GM23248 (cell line): ENCODE results near the gene ITLN1. TPM values are rescaled to one million over a fixed set of nuclear protein-coding genes. Genes with fewer than 3 reads are reported as not detected.
"Not testable (repeated sequence)": the region's sequence is repeated elsewhere in the genome, so short reads cannot be mapped to it uniquely, and the experiment has no call there.

Experiments
- DNase-seq: peaks from one replicate; pipeline ENCODE4 v3.0.0-alpha.2; 2015
- H2AFZ ChIP-seq: fragments of 200-600 bp; sonication (generic); 2 replicates; pipeline ENCODE4 v1.6.1; 2016; ENCODE audit warnings: antibody characterized with exemption
- H3F3A ChIP-seq: fragments of 200-600 bp; sonication (generic); 2 replicates; pipeline ENCODE4 v1.6.1; 2016; ENCODE audit warnings: mild to moderate bottlenecking, antibody characterized with exemption, mixed run types; ENCODE audit not compliant: insufficient read depth
- H3K27ac ChIP-seq: fragments of 200-600 bp; sonication (generic); 2 replicates; pipeline ENCODE4 v1.5.1; 2016; ENCODE audit warnings: mild to moderate bottlenecking
- H3K27me3 ChIP-seq: fragments of 200-600 bp; sonication (generic); replicated peaks from 2 replicates; pipeline ENCODE4 v1.6.1; 2016; ENCODE audit warnings: mild to moderate bottlenecking; ENCODE audit not compliant: insufficient read depth
- H3K36me3 ChIP-seq: fragments of 200-600 bp; sonication (generic); 2 replicates; pipeline ENCODE4 v1.6.1; 2016; ENCODE audit warnings: low read depth, mild to moderate bottlenecking
- H3K4me1 ChIP-seq: fragments of 200-600 bp; sonication (generic); 2 replicates; pipeline ENCODE4 v1.6.1; 2016; ENCODE audit warnings: mild to moderate bottlenecking; ENCODE audit not compliant: insufficient read depth
- H3K4me2 ChIP-seq: fragments of 200-600 bp; sonication (generic); one replicate; pipeline ENCODE4 v1.6.1; 2016; ENCODE audit warnings: mild to moderate bottlenecking; ENCODE audit not compliant: unreplicated experiment
- H3K4me3 ChIP-seq: fragments of 200-600 bp; sonication (generic); 2 replicates; pipeline ENCODE4 v1.5.1; 2016; ENCODE audit warnings: mild to moderate bottlenecking
- H3K79me2 ChIP-seq: fragments of 200-600 bp; sonication (generic); 2 replicates; pipeline ENCODE4 v1.6.1; 2016; ENCODE audit warnings: mild to moderate bottlenecking; ENCODE audit not compliant: insufficient read depth
- H3K9ac ChIP-seq: fragments of 200-600 bp; sonication (generic); 2 replicates; pipeline ENCODE4 v1.6.1; 2016; ENCODE audit warnings: mild to moderate bottlenecking
- H3K9me2 ChIP-seq: fragments of 200-600 bp; sonication (generic); 2 replicates; pipeline ENCODE4 v1.6.1; 2016; ENCODE audit warnings: mixed run types, mild to moderate bottlenecking, moderate library complexity; ENCODE audit not compliant: insufficient read depth
- H3K9me3 ChIP-seq: fragments of 200-600 bp; sonication (generic); one replicate; pipeline ENCODE4 v1.6.1; 2017; ENCODE audit warnings: low read depth
- H4K20me1 ChIP-seq: fragments of 200-600 bp; sonication (generic); 2 replicates; pipeline ENCODE4 v1.6.0; 2016; ENCODE audit not compliant: insufficient read depth
- EZH2 ChIP-seq: fragments of 200-600 bp; sonication (generic); IDR thresholded peaks from 2 replicates; pipeline ENCODE4 v1.6.1; 2018; ENCODE audit warnings: antibody characterized with exemption, mild to moderate bottlenecking; ENCODE audit not compliant: insufficient read depth, poor library complexity, severe bottlenecking
- EZH2phosphoT487 ChIP-seq: fragments of 200-600 bp; sonication (generic); IDR thresholded peaks from 2 replicates; pipeline ENCODE4 v1.6.1; 2018; ENCODE audit warnings: antibody characterized with exemption, moderate library complexity, mild to moderate bottlenecking, low read depth; ENCODE audit not compliant: insufficient read depth
- WGBS, 2 experiments: methylation state at CpG; one replicate each; pipeline ENCODE4 v1.1.6; 2015 to 2017; ENCODE audit warnings: low lambda C conversion rate in 2 of 2, low coverage in 1 of 2; ENCODE audit errors: missing lambda C conversion rate in 2 of 2; 5-methylcytosine and 5-hydroxymethylcytosine counted together
- in situ Hi-C: fragments of 300-500 bp; cut with MboI; formaldehyde crosslinking; loops from 2 replicates; pipeline ENCODE4 v1.15.0; 2020
- polyA plus RNA-seq: library from polyadenylated mRNA; unstranded; fragments of >200 nt; fragmentation: Nextera tagmentation; extraction: Ambion mirVana; gene quantifications from 2 replicates; pipeline ENCODE4 v1.2.1, GENCODE V29; 2016
- total RNA-seq: library from RNA; depleted of rRNA; stranded (reverse); fragments of >200 nt; shearing (Covaris generic); gene quantifications from 2 replicates; pipeline ENCODE4 v1.2.3, GENCODE V29; 2014

The ITLN1 gene
- total and polyA plus RNA-seq, 2 experiments from 2014 or later: not detected

DNA sequence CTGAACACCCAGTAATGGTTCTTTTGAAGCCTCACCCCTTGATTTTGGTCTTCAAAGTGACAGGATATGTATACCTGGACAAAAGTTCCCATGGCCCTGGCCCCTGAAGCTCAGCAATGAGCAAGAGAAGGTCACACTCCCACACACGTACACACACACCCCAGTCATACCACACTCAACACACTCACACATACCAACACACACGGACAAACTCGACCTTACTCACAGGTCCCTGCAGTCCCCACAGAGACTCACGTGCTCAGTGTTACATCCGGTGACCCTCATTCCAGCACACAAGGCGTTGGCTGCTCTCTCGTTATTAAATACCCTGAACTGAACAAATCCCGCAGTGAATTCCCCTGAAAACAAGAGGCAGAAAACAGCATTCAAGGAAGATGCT, 5.9 kb downstream of the ITLN1 start:
- H3K36me3 ChIP-seq: no peaks in the 10 kb centered on the region
- H3K4me3 ChIP-seq: no peak overlapping the region
- H3K4me2 ChIP-seq: no peak overlapping the region
- no peak overlapping the region for H3K27ac ChIP-seq
- H3F3A ChIP-seq: no peaks in the 10 kb centered on the region
- H3K79me2 ChIP-seq: no peaks in the 10 kb centered on the region
- H3K9me2 ChIP-seq: no peaks in the 10 kb centered on the region
- H2AFZ ChIP-seq: no peak overlapping the region
- H3K9me3 ChIP-seq: no peaks in the 10 kb centered on the region
- 20 to 22% methylated on average over 8 of the region's 8 CpGs for WGBS, 2 experiments
- in situ Hi-C loops: no loop called here
- no peaks in the 10 kb centered on the region for H3K27me3 ChIP-seq
- TF ChIP-seq EZH2 (no peak), EZH2phosphoT487 (no peak)
- H3K4me1 ChIP-seq: no peaks in the 10 kb centered on the region
- no peak for DNase-seq
- H3K9ac ChIP-seq: no peak overlapping the region
- H4K20me1 ChIP-seq: no peaks in the 10 kb centered on the region

DNA sequence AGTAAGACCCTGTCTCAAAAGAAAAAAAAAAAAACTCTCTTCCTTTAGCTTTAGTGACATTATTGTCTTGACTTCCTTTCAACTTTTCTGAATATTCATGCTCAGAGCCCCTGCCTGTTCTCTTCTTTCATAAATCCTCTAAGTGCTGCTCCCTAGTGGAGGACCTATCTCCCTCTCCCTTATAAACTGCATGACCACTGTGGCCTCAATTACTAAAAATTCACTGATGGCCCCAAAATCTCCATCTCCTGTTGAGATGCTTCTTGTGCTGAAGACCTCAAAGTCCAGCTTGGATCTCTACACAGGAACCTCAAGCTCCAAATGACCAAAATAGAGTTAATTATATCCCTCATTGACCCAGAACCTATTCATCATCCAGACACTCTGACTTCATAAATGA, 7.8 kb downstream of the ITLN1 start:
- H2AFZ ChIP-seq: no peak overlapping the region
- H3K36me3 ChIP-seq: no peaks in the 10 kb centered on the region
- no peaks in the 10 kb centered on the region for H3F3A ChIP-seq
- H3K4me3 ChIP-seq: no peak overlapping the region
- H3K9ac ChIP-seq: no peak overlapping the region
- no peaks in the 10 kb centered on the region for H3K9me3 ChIP-seq
- H4K20me1 ChIP-seq: no peaks in the 10 kb centered on the region; the same call in 1 of the 2 replicates
- TF ChIP-seq EZH2phosphoT487 (no peak), EZH2 (no peak)
- no peaks in the 10 kb centered on the region for H3K79me2 ChIP-seq
- no peaks in the 10 kb centered on the region for H3K4me1 ChIP-seq
- no peak for DNase-seq
- H3K4me2 ChIP-seq: no peak overlapping the region
- no peaks in the 10 kb centered on the region for H3K9me2 ChIP-seq
- no peaks in the 10 kb centered on the region for H3K27me3 ChIP-seq
- H3K27ac ChIP-seq: no peak overlapping the region
- in situ Hi-C loops: no loop called here

DNA sequence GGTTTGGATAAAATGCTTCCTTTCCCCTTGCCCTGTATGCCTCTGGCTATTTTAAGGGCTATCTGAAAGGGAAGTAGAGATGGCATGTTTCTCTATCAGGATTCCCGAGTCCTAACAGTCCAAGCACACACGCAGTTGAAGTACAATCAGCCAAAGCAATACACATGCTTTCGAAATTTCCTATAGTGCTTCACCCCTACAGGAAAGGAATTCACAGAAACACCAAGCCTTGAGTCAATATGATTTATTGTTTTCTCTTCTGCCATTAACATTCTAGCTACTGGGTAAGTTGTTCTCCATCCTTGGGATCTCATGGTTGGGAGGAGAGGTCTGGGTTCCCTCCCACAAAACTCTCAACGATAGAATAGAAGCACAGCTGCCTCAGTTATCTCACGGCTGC, 8.7 kb downstream of the ITLN1 start:
- no peaks in the 10 kb centered on the region for H3K79me2 ChIP-seq
- DNase-seq: no peak
- no peaks in the 10 kb centered on the region for H3K36me3 ChIP-seq
- H3F3A ChIP-seq: no peaks in the 10 kb centered on the region
- no peak overlapping the region for H3K27ac ChIP-seq
- H3K4me1 ChIP-seq: no peaks in the 10 kb centered on the region
- H4K20me1 ChIP-seq: no peaks in the 10 kb centered on the region; the same call in 1 of the 2 replicates
- TF ChIP-seq EZH2phosphoT487 (no peak), EZH2 (no peak)
- WGBS, 2 experiments: 27 to 31% methylated on average over 5 of the region's 5 CpGs
- no peak overlapping the region for H2AFZ ChIP-seq
- H3K4me2 ChIP-seq: no peak overlapping the region
- no peak overlapping the region for H3K9ac ChIP-seq
- in situ Hi-C loops: no loop called here
- no peaks in the 10 kb centered on the region for H3K9me3 ChIP-seq
- no peaks in the 10 kb centered on the region for H3K9me2 ChIP-seq
- no peaks in the 10 kb centered on the region for H3K27me3 ChIP-seq
- H3K4me3 ChIP-seq: no peak overlapping the region

DNA sequence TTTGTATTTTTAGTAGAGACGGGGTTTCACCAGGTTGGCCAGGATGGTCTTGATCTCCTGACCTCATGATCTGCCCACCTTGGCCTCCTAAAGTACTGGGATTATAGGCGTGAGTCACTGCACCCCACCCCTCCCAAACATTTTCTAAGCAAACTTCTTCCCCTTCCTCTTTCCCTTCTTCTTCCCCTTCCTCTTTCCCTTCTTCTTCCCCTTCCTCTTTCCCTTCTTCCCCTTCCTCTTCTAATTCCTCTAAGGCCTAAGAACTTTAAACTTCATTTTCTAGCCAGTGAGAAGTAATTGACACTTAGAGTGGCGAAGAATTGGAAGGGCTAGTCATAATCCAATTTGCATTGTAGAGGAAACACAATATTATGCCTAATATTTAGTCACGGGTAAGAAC, 9.4 kb downstream of the ITLN1 start:
- H3K9ac ChIP-seq, H3K27me3 ChIP-seq, H3K9me3 ChIP-seq, H4K20me1 ChIP-seq, in situ Hi-C loops, H3K4me3 ChIP-seq, H3K4me1 ChIP-seq, H3K9me2 ChIP-seq, H3K4me2 ChIP-seq, H3K36me3 ChIP-seq, H3F3A ChIP-seq, H3K79me2 ChIP-seq, DNase-seq, H3K27ac ChIP-seq, H2AFZ ChIP-seq: not testable (repeated sequence)
- 8 to 17% methylated on average over 4 of the region's 4 CpGs for WGBS, 2 experiments

DNA sequence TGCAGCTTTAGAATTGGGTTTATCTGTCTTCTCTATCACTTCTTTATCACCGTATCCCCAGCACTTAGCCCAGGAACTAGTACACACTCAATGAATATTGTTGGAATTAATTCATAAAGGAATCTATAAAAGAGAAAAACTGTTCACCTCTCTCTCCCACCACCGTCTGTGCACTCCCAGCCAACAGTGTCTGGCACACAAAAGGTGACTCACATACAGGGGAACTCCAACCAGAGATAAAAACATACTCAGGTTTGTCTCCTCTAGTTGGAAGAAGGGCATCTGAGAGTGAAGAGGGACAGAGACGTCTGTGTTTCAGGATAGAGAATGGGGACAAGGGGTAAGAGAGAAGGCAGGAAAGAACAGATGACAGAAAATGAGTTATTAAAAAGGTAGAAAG, 10.0 kb downstream of the ITLN1 start:
- Histone ChIP-seq H3F3A (no peaks in the 10 kb centered on the region), H3K4me3 (no peak overlapping the region), H3K9ac (no peak overlapping the region), H2AFZ (no peak overlapping the region), H3K79me2 (no peaks in the 10 kb centered on the region), H3K4me1 (no peaks in the 10 kb centered on the region), H3K27ac (no peak overlapping the region), H3K36me3 (no peaks in the 10 kb centered on the region), H3K9me2 (no peaks in the 10 kb centered on the region), H3K9me3 (no peaks in the 10 kb centered on the region), H3K27me3 (no peaks in the 10 kb centered on the region; the same call in 1 of the 2 replicates), H3K4me2 (no peak overlapping the region), H4K20me1 (no peaks in the 10 kb centered on the region; the same call in 1 of the 2 replicates)
- WGBS, 2 experiments: 8 to 11% methylated on average over 3 of the region's 3 CpGs
- TF ChIP-seq EZH2phosphoT487 (no peak), EZH2 (no peak)
- in situ Hi-C loops: no loop called here
- no peak for DNase-seq
